OCI-LY3 (cell line): Measurements from ENCODE around the gene CACNA2D3.

Source experiments
- H2AFZ ChIP-seq: fragments of 200-600, 300-600 bp; shearing (Covaris generic); 2 replicates; pipeline ENCODE4 v1.6.0; 2014; ENCODE audit warnings: antibody characterized with exemption, low read depth, low read length
- H3K27ac ChIP-seq: fragments of 200-600, 300-600 bp; sonication (generic); 2 replicates; pipeline ENCODE4 v1.5.1; 2014; ENCODE audit warnings: mild to moderate bottlenecking, low read length, moderate library complexity, mixed read lengths
- H3K27me3 ChIP-seq: fragments of 200-600, 300-600 bp; sonication (generic); 2 replicates; pipeline ENCODE4 v1.6.1; 2014; ENCODE audit warnings: low read depth, low read length, mixed read lengths
- H3K36me3 ChIP-seq: fragments of 200-600, 300-600 bp; sonication (generic); replicated peaks from 2 replicates; pipeline ENCODE3; 2014; ENCODE audit warnings: low read depth, low read length, mixed read lengths
- H3K4me1 ChIP-seq: fragments of 300-600, 200-600 bp; sonication (generic); 2 replicates; pipeline ENCODE4 v1.6.1; 2014; ENCODE audit warnings: low read length, mixed read lengths
- H3K4me2 ChIP-seq: fragments of 200-600, 300-600 bp; sonication (generic); 2 replicates; pipeline ENCODE4 v1.6.1; 2014; ENCODE audit warnings: low read length, mixed read lengths
- H3K4me3 ChIP-seq: fragments of 300-600, 200-600 bp; sonication (generic); 2 replicates; pipeline ENCODE4 v1.5.1; 2014; ENCODE audit warnings: antibody characterized with exemption, mild to moderate bottlenecking, low read length, moderate library complexity
- H3K79me2 ChIP-seq: fragments of 300-600, 200-600 bp; shearing (Covaris generic); 2 replicates; pipeline ENCODE4 v1.6.1; 2014; ENCODE audit warnings: mild to moderate bottlenecking, low read length, mixed read lengths
- H3K9ac ChIP-seq: fragments of 300-600, 200-600 bp; shearing (Covaris generic); 2 replicates; pipeline ENCODE4 v1.6.0; 2014; ENCODE audit warnings: mild to moderate bottlenecking, low read length, moderate library complexity
- H3K9me3 ChIP-seq: fragments of 200-600, 300-600 bp; shearing (Covaris generic); 2 replicates; pipeline ENCODE4 v1.6.1; 2014; ENCODE audit warnings: low read length, mixed read lengths; ENCODE audit not compliant: insufficient read depth
- H4K20me1 ChIP-seq: fragments of 200-600, 300-600 bp; sonication (generic); 2 replicates; pipeline ENCODE4 v1.6.1; 2016; ENCODE audit warnings: low read length, mixed read lengths; ENCODE audit not compliant: insufficient read depth
- CTCF ChIP-seq: fragments of 200-600, 300-600 bp; sonication (generic); IDR thresholded peaks from 2 replicates; pipeline ENCODE4 v1.5.1; 2014; ENCODE audit warnings: antibody characterized with exemption, low read length, low read depth
- EZH2phosphoT487 ChIP-seq: fragments of 200-600 bp; shearing (Covaris generic); IDR thresholded peaks from 2 replicates; pipeline ENCODE4 v1.6.1; 2018; ENCODE audit warnings: antibody characterized with exemption, mixed run types, low read depth

The CACNA2D3 gene

GRCh38 chr3:54283470-54283869 is 161.1 kb downstream of the CACNA2D3 start:
- no peaks in the 10 kb centered on the region for H3K9me3 ChIP-seq
- H3K4me2 ChIP-seq, result no peak overlapping the region
- no peaks in the 10 kb centered on the region for H3K4me1 ChIP-seq
- TF ChIP-seq EZH2phosphoT487 (no peak), CTCF (no peak)
- H3K27me3 ChIP-seq, result 0 out of 2 replicates have a peak, but pooled peaks cover 6% of the 10 kb centered on the region
- H3K27ac ChIP-seq, result no peak overlapping the region
- H2AFZ ChIP-seq, result no peak overlapping the region
- H3K36me3 ChIP-seq, result no peaks in the 10 kb centered on the region
- H3K79me2 ChIP-seq, result no peaks in the 10 kb centered on the region
- H3K9ac ChIP-seq, result no peak overlapping the region
- no peaks in the 10 kb centered on the region for H4K20me1 ChIP-seq
- H3K4me3 ChIP-seq, result no peak overlapping the region

- H3K27ac ChIP-seq, result no peak overlapping the region
- H3K4me1 ChIP-seq, result no peaks in the 10 kb centered on the region
- H2AFZ ChIP-seq, result no peak overlapping the region
- H3K4me3 ChIP-seq, result no peak overlapping the region
- H4K20me1 ChIP-seq, result no peaks in the 10 kb centered on the region
- peaks cover 24% of the 10 kb centered on the region for H3K27me3 ChIP-seq
- no peak overlapping the region for H3K9ac ChIP-seq
- no peak for TF ChIP-seq EZH2phosphoT487
- H3K79me2 ChIP-seq, result no peaks in the 10 kb centered on the region
- no peak overlapping the region for H3K4me2 ChIP-seq
- no peaks in the 10 kb centered on the region for H3K36me3 ChIP-seq
- no peaks in the 10 kb centered on the region for H3K9me3 ChIP-seq
Observed at GRCh38 chr3:54294214-54294613, 171.9 kb downstream of the CACNA2D3 start.

- Histone ChIP-seq H3K79me2 (no peaks in the 10 kb centered on the region), H3K9me3 (no peaks in the 10 kb centered on the region), H3K27me3 (peaks cover 27% of the 10 kb centered on the region), H3K4me1 (no peaks in the 10 kb centered on the region), H3K9ac (no peak overlapping the region), H4K20me1 (no peaks in the 10 kb centered on the region), H3K4me2 (no peak overlapping the region), H3K36me3 (no peaks in the 10 kb centered on the region), H2AFZ (no peak overlapping the region), H3K4me3 (no peak overlapping the region), H3K27ac (no peak overlapping the region)
- TF ChIP-seq CTCF (no peak), EZH2phosphoT487 (no peak)
Observed at GRCh38 chr3:54296531-54296930, 174.2 kb downstream of the CACNA2D3 start.

GRCh38 chr3:54299169-54299935 is 177.0 kb downstream of the CACNA2D3 start:
- H2AFZ ChIP-seq, result no peak overlapping the region
- no peaks in the 10 kb centered on the region for H3K79me2 ChIP-seq
- H3K4me3 ChIP-seq, result no peak overlapping the region
- H3K9me3 ChIP-seq, result no peaks in the 10 kb centered on the region
- H3K4me2 ChIP-seq, result no peak overlapping the region
- H3K27me3 ChIP-seq, result peaks cover 41% of the 10 kb centered on the region
- no peaks in the 10 kb centered on the region for H3K4me1 ChIP-seq
- no peaks in the 10 kb centered on the region for H3K36me3 ChIP-seq
- no peak overlapping the region for H3K9ac ChIP-seq
- TF ChIP-seq EZH2phosphoT487 (no peak), CTCF (no peak)
- H4K20me1 ChIP-seq, result no peaks in the 10 kb centered on the region
- no peak overlapping the region for H3K27ac ChIP-seq
